ENCODE data around the gene LRP1B.

DNA sequence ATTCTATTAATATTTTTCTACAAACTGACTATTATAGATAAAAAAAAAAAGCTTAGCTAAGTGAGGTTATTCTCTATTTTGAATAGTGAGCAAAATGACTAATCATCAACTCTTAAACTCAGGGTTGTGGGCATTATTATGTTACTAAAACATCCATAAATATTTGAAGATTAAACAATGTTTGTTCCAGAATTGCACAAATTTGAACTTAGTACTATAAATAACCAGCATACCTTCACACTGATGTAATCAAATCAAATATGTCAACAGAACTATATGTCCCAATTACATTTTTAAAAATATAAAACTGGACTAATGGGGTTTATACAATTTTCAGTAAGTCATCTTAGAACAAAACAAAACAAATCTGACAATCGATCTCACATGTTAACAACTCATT, 800.9 kb downstream of the LRP1B start:
- no peak for TF ChIP-seq EZH2phosphoT487 (IDR thresholded peaks at IDR 0.05; ENCODE audit: borderline replicate concordance)
- TF ChIP-seq, protein P1, sequence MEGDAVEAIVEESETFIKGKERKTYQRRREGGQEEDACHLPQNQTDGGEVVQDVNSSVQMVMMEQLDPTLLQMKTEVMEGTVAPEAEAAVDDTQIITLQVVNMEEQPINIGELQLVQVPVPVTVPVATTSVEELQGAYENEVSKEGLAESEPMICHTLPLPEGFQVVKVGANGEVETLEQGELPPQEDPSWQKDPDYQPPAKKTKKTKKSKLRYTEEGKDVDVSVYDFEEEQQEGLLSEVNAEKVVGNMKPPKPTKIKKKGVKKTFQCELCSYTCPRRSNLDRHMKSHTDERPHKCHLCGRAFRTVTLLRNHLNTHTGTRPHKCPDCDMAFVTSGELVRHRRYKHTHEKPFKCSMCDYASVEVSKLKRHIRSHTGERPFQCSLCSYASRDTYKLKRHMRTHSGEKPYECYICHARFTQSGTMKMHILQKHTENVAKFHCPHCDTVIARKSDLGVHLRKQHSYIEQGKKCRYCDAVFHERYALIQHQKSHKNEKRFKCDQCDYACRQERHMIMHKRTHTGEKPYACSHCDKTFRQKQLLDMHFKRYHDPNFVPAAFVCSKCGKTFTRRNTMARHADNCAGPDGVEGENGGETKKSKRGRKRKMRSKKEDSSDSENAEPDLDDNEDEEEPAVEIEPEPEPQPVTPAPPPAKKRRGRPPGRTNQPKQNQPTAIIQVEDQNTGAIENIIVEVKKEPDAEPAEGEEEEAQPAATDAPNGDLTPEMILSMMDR (conservative IDR thresholded peaks at IDR 0.05; ENCODE audit: low read length) = no peak
